CD1c-positive myeloid dendritic cell (primary cell): ENCODE measurements around the gene SIRPB2.

ENCODE experiments used
- DNase-seq: peaks from one replicate; pipeline ENCODE4 v3.0.0-alpha.2; 2016; ENCODE audit errors: extremely low spot score

The SIRPB2 gene

GRCh38 chr20:1441133-1441532 lies 50.1 kb downstream of the SIRPB2 start:
- no peak for DNase-seq

GRCh38 chr20:1440024-1440423 lies 51.2 kb downstream of the SIRPB2 start:
- DNase-seq, result no peak

DNA sequence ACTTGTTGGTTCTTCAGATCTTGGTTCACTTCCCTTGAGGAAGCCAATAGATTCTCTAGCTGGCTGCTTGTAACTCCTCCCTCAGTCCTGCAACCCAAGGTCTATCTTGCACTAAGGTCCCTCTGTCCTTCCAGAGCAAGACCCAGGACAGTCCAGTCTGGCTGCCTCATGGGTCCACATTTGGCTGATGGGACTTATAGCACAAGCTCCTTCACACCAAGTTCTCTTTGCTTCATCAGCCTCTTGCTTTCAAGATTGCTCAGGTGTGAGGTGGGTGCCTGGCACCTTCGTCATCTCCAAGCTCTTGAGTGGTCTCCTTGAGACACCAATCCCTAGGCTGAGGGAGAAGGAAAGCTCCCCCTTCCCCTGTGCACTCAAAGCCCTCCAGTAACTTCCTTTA lies 52.9 kb downstream of the SIRPB2 start:
- no peak for DNase-seq

DNA sequence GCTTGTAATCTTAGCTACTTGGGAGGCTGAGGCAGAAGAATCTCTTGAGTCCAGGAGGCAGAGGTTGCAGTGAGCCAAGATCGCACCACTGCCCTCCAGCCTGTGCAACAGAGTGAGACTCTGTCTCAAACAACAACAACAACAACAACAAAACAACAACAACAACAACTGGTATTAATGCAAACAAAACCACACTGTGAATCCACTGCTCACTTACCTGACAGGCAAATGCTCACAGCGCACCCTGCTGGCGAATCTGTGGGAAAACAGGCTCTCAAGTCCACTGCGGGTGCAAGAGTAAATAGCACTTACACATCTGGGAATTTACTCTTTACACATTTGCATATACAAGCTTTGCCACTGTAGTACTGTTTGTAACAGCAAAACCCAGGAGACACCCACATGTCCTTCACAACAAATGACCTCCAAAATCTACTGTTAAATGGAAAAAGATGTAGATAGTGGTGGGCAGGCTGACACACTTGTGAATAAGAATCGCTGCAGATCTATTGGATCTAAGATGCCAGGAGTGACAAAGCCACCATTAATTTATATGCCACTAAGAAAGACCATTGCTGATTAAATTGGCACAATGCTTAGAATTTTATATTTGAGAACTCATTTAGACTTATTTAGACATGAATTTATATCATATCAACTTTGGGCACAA lies 53.9 kb downstream of the SIRPB2 start:
- DNase-seq, result peak; percentile 85

GRCh38 chr20:1436263-1436662 lies 55.0 kb downstream of the SIRPB2 start:
- no peak for DNase-seq

GRCh38 chr20:1435337-1435699 lies 55.9 kb downstream of the SIRPB2 start:
- no peak for DNase-seq

GRCh38 chr20:1434571-1435336 lies 56.5 kb downstream of the SIRPB2 start:
- DNase-seq, result peak; percentile 93

DNA sequence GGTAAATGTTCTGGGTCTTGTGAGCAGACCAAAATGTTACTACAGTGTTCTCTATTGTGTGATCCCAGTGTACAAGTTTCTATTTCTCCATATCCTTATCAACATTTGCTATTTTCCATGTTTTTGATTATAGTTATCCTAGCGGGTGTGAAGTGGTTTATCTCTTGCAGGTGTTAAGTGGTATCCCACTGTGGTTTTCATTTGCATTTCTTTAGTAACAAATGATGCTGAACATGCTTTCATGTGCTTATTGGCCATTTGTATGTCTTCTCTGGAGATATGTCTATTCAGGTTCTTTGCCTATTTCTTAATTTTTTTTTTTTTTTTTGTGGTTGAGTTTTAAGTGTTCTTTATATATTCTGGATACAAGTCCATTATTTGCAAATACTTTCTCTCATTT lies 60.1 kb downstream of the SIRPB2 start:
- DNase-seq, result no peak

DNA sequence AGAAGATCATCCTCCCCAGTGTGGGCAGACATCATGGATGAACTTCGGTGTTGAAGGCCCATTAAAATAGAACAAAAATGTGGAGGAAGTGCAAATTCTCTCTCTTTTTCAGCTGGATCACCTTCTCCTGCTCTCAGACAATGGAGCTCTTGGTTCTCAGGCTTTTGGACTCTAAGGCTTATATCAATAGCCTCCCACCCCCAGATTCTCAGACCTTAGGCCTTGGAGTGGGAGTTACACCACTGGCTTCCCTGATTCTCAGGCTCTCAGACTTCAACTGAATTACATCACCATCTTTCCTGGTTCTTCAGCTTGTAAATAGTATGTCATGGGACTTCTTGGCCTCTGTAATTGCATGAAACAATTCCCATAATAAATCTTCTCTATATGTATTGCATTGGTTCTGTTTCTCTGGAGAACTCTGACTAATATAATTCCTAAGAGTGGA lies 61.2 kb downstream of the SIRPB2 start:
- peak; percentile 51 for DNase-seq

DNA sequence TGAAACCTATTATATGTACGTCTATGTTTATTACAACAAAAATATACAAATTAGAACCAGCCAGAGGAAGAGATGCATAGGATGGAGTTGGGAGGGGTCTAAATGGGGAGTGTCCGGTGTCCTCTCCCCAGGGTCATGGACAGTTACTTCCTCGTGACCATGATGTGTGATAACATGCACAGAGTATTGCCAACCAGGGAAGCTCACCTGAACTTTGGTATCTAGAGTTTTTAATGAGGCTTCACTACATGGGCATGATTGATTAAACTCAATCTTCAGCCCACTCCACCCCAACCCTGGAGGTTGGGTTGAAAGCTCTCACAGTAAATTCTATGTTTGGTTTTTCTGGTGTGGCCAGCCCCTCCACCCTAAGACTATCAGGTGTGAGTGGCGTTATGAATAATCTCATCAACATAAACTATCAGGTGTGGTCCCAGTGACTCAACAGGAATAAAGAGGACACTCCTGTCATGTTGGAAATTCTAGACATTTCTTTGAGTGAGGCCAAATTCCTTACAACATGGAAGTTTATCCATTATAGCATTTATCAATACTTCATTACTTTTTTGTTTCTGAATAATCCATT lies 62.0 kb downstream of the SIRPB2 start:
- no peak for DNase-seq

DNA sequence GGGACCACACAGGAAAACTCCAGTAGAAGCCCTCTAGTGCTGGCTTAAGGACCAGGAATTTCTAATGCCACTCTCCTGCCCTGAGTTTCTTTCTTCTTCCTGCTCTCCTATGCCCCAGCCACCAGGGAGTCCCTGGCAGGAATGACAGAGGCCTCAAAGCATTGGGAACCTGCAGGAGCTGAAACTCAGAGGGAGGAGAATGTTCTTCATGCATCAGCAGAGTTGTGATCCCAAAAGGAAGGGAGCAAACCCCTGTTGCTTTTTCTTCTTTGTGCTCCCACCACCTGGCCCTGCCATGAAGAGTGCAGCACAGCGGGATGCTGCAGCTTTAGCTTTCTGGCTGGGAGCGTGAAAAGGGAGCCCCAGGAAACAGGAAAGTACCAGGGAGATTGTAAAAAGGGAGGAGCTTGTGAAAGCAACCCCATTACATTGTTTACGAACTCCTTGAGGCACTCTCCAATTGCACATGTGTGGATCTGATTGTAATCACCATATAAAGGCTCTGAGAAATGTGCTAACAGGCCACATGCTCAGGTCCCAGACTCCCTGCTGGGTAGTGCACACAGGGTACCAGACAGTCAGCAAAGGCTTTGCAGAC lies 63.7 kb downstream of the SIRPB2 start:
- no peak for DNase-seq

GRCh38 chr20:1426231-1426849 lies 64.9 kb downstream of the SIRPB2 start:
- no peak for DNase-seq
